ENCODE data around the gene HMMR.
"Not testable (repeated sequence)": the region's sequence is repeated elsewhere in the genome, so short reads cannot be mapped to it uniquely, and the experiment has no call there.

Gene HMMR

GRCh38 chr5:163460562-163461171, at the start of gene HMMR:
Gene HMMR, plus strand, starts transcription at chr5:163460632. Its CDS starts 61 bp downstream, at chr5:163460693.
- no peak for DNase-seq

DNA sequence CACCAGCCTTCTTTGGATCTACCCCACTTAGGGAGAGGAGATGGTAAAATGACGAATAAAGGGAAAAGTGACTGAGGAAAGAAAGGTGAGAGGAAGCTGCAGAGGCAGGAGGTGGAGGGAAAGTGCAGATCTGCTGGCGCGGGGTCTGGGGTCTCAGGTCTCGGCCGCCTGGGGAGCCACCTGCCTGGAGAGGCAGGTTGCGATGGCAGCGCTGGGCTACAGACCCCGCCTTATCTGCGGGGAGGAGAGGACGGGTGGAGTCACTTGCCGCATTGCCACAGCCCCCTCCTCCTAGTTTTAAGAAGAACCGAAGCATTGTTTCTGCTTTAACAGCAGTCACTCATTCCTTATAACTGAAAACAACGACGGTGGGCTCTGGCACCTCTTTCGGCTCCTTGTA, 44.8 kb upstream of the HMMR start:
- DNase-seq, result not testable (repeated sequence)

DNA sequence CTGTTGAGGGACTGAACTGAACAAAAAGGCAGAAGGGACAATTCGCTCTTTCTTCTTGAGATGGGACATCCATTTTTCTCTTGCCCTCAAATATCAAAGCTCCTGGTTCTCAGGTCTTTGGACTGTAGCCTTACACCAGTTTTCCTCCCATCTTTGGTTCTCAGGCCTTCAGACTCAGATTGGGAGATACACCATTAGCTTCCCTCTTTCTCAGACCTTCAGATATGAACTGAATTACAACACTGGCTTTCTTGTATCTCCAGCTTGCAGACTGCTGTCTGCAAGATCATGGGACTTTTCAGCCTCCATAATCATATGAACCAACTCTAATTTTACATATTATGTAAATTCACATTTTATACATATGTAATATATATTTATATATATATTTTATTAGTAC, 35.6 kb upstream of the HMMR start:
- no peak for DNase-seq

DNA sequence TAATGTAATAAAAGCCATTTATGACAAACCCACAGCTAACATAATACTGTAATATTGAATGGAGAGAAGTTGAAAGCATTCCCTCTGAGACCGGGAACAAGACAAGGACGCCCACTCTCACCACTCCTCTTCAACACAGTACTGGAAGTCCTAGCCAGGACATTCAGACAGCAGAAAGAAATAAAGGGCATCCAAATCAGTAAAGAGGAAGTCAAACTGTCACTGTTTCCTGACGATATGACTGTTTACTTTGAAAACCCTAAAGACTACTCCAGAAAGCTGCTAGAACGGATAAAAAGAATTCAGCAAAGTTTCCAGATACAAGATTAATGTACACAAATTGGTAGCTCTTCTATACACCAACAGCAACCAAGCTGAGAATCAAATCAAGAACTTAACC, 34.3 kb upstream of the HMMR start:
- DNase-seq, result not testable (repeated sequence)

DNA sequence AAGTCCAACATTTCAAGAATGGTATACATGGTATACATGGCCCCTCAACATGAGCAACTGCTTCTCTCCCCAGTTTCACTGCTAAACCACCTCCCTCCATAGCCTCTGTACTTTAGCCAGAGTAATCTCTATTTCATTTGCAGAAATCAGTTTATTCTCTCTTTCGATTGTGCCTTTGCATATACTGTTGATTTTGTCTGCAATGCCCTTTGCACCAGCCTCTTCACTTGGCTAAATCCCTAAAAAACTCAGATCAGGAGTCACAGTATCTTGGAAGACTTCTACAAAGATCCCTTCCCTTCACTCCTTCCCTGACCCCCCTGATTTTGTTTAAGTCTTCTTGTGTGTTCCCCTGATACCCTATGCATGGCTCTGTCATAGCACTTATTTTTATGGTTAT, 27.9 kb upstream of the HMMR start:
- no peak for DNase-seq

DNA sequence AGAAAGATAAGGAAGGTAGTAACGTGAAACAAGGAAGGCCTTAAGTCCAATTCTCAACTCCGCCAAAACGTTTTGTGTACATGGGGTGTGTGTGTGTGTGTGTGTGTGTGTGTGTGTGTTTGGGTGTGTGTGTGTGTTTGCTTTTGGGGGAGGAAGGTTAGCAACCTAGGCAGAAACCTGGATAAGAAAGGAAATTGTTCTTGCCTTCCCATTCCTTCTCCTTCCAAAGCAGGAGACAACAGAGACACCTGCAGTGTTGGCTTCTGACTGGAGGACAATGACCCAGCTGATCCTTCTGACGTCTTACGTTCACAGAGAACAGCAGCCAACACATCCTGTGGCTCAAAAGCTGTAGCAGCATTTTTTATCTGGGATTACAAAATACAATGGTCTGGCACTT, 27.2 kb upstream of the HMMR start:
- DNase-seq, result no peak

- DNase-seq, result no peak
Observed at GRCh38 chr5:163434401-163434866, 26.0 kb upstream of the HMMR start.

DNA sequence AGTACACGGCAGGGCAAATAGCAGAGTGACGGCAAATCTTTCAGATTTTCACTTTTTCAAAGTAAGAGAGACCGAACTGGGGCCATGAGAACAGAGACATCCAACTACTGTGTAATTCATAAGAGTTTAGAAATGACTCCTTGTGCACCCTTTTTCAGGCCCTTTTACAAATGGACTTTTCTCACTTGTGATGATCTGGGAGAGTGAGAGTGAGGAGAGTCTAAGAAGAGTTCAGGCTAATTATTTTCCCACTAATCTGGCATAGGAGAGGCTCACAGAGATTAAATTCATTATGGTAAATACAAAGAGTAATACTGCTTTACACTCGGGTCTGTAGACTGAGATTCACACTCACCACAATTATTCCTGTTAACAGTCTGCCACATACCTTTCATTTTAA, 23.9 kb upstream of the HMMR start:
- DNase-seq, result no peak

DNA sequence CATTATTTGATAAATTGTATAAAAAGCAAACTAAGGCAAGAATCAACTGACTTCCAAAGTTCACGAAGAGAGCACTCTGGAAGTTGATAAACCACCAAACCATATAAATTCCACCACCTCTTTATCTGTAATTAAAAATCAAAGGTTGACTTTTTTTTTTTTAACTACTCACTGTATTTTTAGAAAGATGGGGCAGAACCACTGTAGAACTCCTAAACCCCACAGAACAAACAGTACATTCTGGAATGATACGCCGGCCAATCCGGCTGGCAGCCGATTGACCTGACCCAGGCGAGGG, 23.5 kb upstream of the HMMR start:
- no peak for DNase-seq

DNA sequence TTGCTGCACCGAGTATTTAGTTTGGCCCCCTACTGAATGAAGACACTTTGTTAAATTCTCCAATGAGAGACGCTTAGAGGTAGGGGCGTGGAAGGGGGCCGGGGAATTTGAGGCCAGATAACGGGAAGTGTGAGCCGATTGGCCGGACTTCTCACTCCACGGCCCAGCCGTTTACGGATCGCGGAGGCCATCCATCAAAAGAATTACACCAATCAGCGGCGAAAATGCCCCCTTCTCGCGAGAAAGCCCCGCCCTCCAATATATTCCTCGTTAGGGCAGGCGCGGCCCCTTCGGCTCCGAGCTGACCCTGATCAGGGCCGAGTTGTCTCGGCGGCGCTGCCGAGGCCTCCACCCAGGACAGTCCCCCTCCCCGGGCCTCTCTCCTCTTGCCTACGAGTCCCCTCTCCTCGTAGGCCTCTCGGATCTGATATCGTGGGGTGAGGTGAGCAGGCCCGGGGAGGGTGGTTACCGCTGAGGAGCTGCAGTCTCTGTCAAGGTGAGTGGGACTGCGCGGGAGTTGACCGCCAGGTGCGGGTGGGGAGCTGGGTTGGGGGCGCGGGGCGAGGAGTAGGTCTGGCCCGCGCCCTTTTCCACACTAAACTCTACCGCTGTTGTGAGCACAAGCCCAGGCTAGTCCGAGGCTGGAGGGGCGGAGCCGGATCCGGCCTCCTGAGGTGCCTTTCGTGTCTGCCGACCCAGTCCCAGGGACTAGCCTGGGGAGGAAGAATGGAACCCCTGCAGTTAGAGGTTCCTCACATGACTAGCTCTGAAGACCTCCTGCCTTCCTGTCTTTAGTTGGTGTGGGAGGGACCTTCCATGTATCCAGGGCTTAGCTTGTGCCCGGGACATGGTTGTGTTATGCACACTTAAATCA, 22.9 kb upstream of the HMMR start, which contains the start of gene CCNG1:
Gene CCNG1 (plus strand): TSS at position 287 of the 874 bp plus-strand sequence. CDS start 1,662 bp downstream, outside the sequence.
- DNase-seq, result peak; percentile 83

GRCh38 chr5:163439092-163439425, 21.4 kb upstream of the HMMR start:
- no peak for DNase-seq

- DNase-seq, result no peak
Observed at GRCh38 chr5:163440954-163441353, 19.5 kb upstream of the HMMR start.

DNA sequence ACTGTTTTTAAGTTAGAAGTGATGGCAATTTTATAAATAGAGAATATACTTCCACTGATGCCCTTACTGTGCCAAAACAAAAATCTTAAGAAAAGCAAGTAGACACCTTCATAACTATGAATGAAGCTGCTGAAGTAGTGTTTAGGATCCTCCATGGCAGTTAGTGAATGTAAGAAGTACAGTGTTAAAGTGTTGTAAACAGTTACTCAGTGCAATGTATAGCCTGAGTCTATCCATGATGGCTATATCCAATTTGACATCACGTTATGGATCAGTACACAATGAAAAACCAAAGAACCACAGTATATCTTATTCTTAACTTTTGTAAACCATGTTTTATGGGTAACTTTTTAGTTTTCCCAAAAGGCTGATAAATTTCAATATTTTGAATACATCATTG, 15.9 kb upstream of the HMMR start:
- DNase-seq, result no peak

DNA sequence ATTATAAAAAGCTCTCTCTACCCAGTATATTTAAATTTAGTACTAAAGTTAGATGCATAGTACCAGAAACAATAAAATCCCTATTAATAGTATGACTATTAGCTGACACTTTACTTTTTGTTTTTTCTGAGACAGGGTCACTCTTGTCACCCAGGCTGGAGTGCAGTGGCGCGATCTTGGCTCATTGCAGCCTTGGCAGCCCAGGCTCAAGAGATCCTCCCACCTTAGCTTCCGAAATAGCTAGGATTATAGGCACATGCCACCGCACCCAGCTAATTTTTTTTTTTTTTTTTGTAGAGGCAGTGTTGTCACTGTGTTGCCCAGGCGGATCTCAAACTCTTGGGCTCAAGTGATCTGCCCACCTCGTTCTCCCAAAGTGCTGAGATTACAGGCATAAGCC, 15.1 kb upstream of the HMMR start:
- DNase-seq, result no peak

DNA sequence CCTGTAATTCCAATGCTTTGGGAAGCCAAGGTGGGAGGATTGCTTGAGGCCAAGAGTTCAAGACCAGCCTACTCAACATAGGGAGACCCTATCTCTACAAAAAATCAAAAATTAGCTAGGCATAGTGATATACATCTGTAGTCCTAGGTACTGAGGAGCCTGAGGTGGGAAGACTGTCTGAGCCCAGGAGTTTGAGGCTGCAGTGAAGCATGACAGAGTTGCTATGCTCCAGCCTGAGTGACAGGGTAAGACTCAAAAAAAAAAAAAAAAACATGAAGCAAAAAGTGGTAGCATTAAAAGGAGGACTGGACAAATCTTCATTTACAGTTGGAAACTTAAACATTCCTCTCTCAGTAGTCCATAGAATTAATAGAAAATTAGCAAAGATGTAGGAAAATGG, 13.2 kb upstream of the HMMR start:
- no peak for DNase-seq

DNA sequence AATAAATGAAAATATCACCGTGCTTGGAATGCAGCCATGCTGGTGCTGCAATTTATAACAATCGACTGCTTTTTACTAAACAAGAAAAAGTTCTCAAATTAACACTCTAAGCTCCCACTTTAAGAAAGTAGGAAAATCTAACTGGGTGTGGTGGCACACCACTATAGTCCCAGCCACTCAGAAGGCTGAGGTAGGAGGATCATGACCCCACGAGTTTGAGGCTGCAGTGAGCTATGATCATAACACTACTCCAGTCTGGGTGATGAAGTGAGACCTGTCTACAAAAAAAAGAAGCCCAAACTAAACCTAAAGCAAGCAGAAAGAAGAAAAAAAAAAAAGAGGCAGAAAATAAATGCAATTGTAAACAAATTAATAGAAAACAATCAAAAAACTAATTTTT, 12.6 kb upstream of the HMMR start:
- DNase-seq, result no peak

- DNase-seq, result no peak
Observed at GRCh38 chr5:163448491-163448890, 11.9 kb upstream of the HMMR start.

DNA sequence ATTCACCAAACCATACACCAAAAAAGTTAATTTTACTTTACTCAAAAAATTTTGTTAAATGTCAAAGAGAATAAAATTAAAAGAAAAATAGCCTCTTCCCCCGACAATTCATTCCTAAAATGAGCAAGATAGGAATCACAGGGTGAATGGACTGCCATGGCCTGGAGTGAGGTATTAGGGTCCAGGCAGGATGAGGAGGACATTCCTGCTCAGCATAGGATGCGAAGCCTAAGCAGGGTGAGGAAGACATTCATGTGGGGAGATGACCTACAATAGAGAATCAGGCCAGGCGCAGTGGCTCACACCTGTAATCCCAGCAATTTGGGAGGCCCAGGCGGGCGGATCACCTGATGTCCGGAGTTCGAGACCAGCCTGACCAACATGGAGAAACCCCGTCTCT, 8.9 kb upstream of the HMMR start:
- DNase-seq, result no peak

DNA sequence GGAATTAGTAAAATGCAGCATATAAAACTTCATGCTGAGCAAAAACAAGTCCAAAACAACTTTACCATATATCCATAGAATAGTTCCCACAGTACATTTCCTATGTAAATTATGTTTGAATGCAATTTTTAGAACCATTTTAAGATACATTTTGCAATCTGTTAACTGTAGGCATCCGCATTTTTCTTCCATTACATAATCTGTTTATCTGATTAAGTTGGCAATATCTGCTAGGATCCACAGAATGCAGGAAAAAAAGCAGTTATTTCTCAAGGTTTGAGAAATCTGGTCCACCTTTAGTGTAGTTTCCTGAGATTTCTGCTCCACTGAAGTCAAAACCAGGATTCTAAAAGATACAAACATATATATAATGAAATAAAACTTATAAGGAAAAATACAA, 6.7 kb upstream of the HMMR start:
- DNase-seq, result no peak

- DNase-seq, result not testable (repeated sequence)
Observed at GRCh38 chr5:163455406-163455805, 5.0 kb upstream of the HMMR start.

- no peak for DNase-seq
Observed at GRCh38 chr5:163456029-163456589, 4.3 kb upstream of the HMMR start.

DNA sequence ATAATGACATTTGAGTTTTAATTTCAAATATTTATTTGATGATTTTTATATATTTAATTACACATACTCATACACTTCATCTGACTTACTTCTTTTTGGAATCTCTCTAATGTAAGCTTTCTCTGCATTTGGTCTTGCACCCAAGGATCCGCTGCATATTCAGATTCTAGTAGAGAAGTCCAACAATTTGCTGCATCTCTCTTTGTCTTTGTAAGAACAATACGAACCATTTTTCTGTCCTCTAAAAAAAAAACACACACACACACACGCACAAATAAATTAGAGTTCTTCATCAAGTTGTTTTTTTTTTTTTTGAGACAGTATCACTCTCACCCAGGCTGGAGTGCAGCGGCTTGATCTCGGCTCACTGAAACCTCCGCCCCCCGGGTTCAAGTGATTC, 3.6 kb upstream of the HMMR start:
- DNase-seq, result no peak

DNA sequence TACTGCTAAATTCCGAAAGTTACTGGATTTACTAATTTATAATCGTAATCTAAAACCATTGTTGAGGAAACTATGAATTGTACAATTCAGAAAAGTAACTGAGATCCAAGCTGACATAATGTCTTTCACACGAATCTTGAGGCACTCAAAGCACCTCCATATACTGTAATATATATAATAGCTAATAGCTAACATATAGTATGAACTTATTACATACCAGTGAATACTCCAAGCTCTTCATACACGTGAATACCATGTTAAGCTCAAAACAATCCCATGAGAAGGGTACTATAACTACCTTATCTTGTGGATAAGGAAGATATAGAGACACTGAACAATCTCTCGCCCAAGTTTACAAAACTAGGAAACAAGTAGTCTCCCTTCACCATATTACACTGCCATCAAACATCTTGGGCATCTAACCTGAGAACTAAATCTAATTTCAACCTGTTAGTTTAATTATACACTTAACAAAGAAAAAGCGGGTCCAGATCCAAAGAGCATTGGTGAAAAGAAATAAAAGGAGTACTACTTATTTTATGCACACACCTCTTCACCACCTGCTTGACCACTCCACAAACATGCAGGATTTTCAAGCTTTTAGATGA, 1.6 kb upstream of the HMMR start:
- no peak for DNase-seq

DNA sequence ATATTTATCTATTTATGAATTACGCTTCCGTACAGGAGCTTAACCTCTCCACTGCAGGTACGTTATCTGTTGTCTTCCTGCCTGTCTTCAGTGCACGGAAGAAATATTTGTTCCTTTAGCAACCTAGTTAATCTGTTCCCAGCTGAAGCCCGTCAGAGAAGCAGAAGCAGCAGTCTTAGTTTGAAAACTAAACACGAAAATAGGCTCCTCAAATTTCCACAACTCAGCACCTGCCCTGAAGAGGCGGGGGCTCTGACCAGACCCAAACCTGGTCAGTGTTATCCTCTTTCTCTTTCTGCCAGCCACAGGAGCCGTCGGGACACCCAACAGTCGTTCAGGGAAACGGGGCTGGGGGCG, 992 bp upstream of the HMMR start:
- no peak for DNase-seq

Measured in activated CD4-positive, alpha-beta T cell treated with anti-CD3 and anti-CD28 coated beads for 4 hours (primary cell).